GM13976 (cell line): Measurements from ENCODE around the gene ZNF615.
A peak's percentile ranks its signal among the peaks of the same experiment; 100 is the strongest.
"Not testable (repeated sequence)": the region's sequence is repeated elsewhere in the genome, so short reads cannot be mapped to it uniquely, and the experiment has no call there.

Experiments
- DNase-seq: peaks from one replicate; pipeline ENCODE4 v3.0.0; 2012; ENCODE audit warnings: low spot score
- CTCF ChIP-seq: IDR thresholded peaks from 2 replicates; pipeline ENCODE4 v1.5.1; 2012; ENCODE audit warnings: borderline replicate concordance, mild to moderate bottlenecking; ENCODE audit not compliant: insufficient read depth; ENCODE audit errors: extremely low read depth, missing control alignments, control extremely low read depth
- in situ Hi-C: fragments of 300-500 bp; cut with MboI; formaldehyde crosslinking; loops from one replicate; pipeline ENCODE4 v1.12.0; 2022; ENCODE audit warnings: low sequenced_read_pairs, mixed read lengths, inconsistent platforms; ENCODE audit not compliant: unreplicated experiment

Gene ZNF615

GRCh38 chr19:52007806-52008557 lies at the start of gene ZNF615:
Gene ZNF615 (minus strand): TSS chr19:52008211. CDS start chr19:52003711, 4,500 bp downstream.
- peak; percentile 87 for DNase-seq
- in situ Hi-C loops, result no loop called here
- no peak for TF ChIP-seq CTCF

- in situ Hi-C loops, DNase-seq: not testable (repeated sequence)
These were observed 48.5 kb upstream of the ZNF615 start for GRCh38 chr19:52056480-52056879.

- in situ Hi-C loops, DNase-seq: not testable (repeated sequence)
These were observed 43.7 kb upstream of the ZNF615 start for GRCh38 chr19:52051736-52052135.

GRCh38 chr19:52048555-52049501 lies 40.8 kb upstream of the ZNF615 start, which contains the start of gene ZNF432:
Gene ZNF432 (minus strand): TSS chr19:52048838. CDS start chr19:52046868, 1,970 bp downstream.
- no peak for TF ChIP-seq CTCF
- peak; percentile 89 for DNase-seq
- in situ Hi-C loops, result no loop called here

- DNase-seq, result no peak
- in situ Hi-C loops, result no loop called here
- no peak for TF ChIP-seq CTCF
These were observed 31.2 kb upstream of the ZNF615 start for GRCh38 chr19:52039169-52039568.

- no peak for TF ChIP-seq CTCF
- DNase-seq, result no peak
- in situ Hi-C loops, result no loop called here
These were observed 26.2 kb upstream of the ZNF615 start for GRCh38 chr19:52034051-52034728.

GRCh38 chr19:52028780-52029123 lies 20.7 kb upstream of the ZNF615 start:
- DNase-seq, result no peak
- TF ChIP-seq CTCF, result no peak
- in situ Hi-C loops, result no loop called here
